ENCODE data around the gene NLRP13.

Gene NLRP13, protein sequence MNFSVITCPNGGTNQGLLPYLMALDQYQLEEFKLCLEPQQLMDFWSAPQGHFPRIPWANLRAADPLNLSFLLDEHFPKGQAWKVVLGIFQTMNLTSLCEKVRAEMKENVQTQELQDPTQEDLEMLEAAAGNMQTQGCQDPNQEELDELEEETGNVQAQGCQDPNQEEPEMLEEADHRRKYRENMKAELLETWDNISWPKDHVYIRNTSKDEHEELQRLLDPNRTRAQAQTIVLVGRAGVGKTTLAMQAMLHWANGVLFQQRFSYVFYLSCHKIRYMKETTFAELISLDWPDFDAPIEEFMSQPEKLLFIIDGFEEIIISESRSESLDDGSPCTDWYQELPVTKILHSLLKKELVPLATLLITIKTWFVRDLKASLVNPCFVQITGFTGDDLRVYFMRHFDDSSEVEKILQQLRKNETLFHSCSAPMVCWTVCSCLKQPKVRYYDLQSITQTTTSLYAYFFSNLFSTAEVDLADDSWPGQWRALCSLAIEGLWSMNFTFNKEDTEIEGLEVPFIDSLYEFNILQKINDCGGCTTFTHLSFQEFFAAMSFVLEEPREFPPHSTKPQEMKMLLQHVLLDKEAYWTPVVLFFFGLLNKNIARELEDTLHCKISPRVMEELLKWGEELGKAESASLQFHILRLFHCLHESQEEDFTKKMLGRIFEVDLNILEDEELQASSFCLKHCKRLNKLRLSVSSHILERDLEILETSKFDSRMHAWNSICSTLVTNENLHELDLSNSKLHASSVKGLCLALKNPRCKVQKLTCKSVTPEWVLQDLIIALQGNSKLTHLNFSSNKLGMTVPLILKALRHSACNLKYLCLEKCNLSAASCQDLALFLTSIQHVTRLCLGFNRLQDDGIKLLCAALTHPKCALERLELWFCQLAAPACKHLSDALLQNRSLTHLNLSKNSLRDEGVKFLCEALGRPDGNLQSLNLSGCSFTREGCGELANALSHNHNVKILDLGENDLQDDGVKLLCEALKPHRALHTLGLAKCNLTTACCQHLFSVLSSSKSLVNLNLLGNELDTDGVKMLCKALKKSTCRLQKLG

GRCh38 chr19:55931936-55932386, at the start of gene NLRP13:
TSS of gene NLRP13 (minus strand) at chr19:55932336. CDS start at chr19:55932311, 25 bp downstream.
- H3K9me3 ChIP-seq (ENCODE audit: insufficient read depth, low read length), result no peaks in the 10 kb centered on the region
- H3K9ac ChIP-seq (ENCODE audit: insufficient read length, low read depth), result no peak within 1 kb of the TSS
- DNase-seq (ENCODE audit: low read depth, low spot score), result no peak
- H3K4me3 ChIP-seq (ENCODE audit: insufficient read length, low read depth), result no peak within 1 kb of the TSS
- H3K27me3 ChIP-seq (ENCODE audit: insufficient read depth, insufficient read length), result no peaks in the 10 kb centered on the region
- no peaks in the 10 kb centered on the region for H3K36me3 ChIP-seq (ENCODE audit: insufficient read depth, insufficient read length, low read length)
- H3K4me1 ChIP-seq (ENCODE audit: insufficient read depth, insufficient read length), result no peaks in the 10 kb centered on the region
- TF ChIP-seq YY1 (IDR thresholded peaks at IDR 0.05; ENCODE audit: insufficient read depth, insufficient read length) (no peak), ZNF274 (IDR thresholded peaks at IDR 0.05; ENCODE audit: low read depth, low read length) (no peak), SUZ12 (IDR thresholded peaks at IDR 0.05; ENCODE audit: extremely low read depth, insufficient read depth, insufficient read length) (no peak)

GRCh38 chr19:55980415-55980814, 48.3 kb upstream of the NLRP13 start:
- DNase-seq (ENCODE audit: low read depth, low spot score), result no peak
- Histone ChIP-seq H3K36me3 (ENCODE audit: insufficient read depth, insufficient read length, low read length) (no peaks in the 10 kb centered on the region), H3K4me1 (ENCODE audit: insufficient read depth, insufficient read length) (no peaks in the 10 kb centered on the region), H3K9me3 (ENCODE audit: insufficient read depth, low read length) (no peaks in the 10 kb centered on the region), H3K4me3 (ENCODE audit: insufficient read length, low read depth) (no peak overlapping the region), H3K9ac (ENCODE audit: insufficient read length, low read depth) (no peak overlapping the region), H3K27me3 (ENCODE audit: insufficient read depth, insufficient read length) (no peaks in the 10 kb centered on the region)
- TF ChIP-seq ZNF274 (IDR thresholded peaks at IDR 0.05; ENCODE audit: low read depth, low read length) (no peak), SUZ12 (IDR thresholded peaks at IDR 0.05; ENCODE audit: extremely low read depth, insufficient read depth, insufficient read length) (no peak), YY1 (IDR thresholded peaks at IDR 0.05; ENCODE audit: insufficient read depth, insufficient read length) (no peak)

- no peak overlapping the region for H3K9ac ChIP-seq (ENCODE audit: insufficient read length, low read depth)
- H3K4me1 ChIP-seq (ENCODE audit: insufficient read depth, insufficient read length), result no peaks in the 10 kb centered on the region
- no peaks in the 10 kb centered on the region for H3K27me3 ChIP-seq (ENCODE audit: insufficient read depth, insufficient read length)
- H3K36me3 ChIP-seq (ENCODE audit: insufficient read depth, insufficient read length, low read length), result no peaks in the 10 kb centered on the region
- H3K4me3 ChIP-seq (ENCODE audit: insufficient read length, low read depth), result no peak overlapping the region
- no peak for TF ChIP-seq ZNF274 (IDR thresholded peaks at IDR 0.05; ENCODE audit: low read depth, low read length)
- no peak for TF ChIP-seq SUZ12 (IDR thresholded peaks at IDR 0.05; ENCODE audit: extremely low read depth, insufficient read depth, insufficient read length)
- no peak for TF ChIP-seq YY1 (IDR thresholded peaks at IDR 0.05; ENCODE audit: insufficient read depth, insufficient read length)
- H3K9me3 ChIP-seq (ENCODE audit: insufficient read depth, low read length), result peaks cover 20% of the 10 kb centered on the region
- no peak for DNase-seq (ENCODE audit: low read depth, low spot score)
These were observed 41.8 kb upstream of the NLRP13 start for GRCh38 chr19:55973982-55974381.

DNA sequence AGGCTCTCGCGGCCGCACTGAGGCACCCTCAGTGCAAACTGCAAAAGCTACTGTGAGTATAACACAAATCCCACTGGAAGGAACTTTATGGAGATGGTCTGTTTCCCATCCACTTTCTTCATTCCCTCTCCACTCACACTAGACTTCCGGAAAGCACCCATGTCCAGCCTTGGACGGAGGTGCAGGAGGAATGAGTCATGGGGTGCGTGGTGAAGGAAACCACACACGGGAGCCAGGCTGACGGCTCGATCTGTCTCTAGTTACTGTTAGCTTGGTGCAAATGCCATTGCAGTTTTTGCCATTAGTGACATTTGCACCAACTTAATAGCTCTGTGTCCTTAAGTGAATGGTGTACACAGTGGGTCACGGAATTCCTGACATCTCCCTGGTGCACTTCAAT, 30.1 kb upstream of the NLRP13 start:
- no peaks in the 10 kb centered on the region for H3K9me3 ChIP-seq (ENCODE audit: insufficient read depth, low read length)
- H3K9ac ChIP-seq (ENCODE audit: insufficient read length, low read depth), result no peak overlapping the region
- H3K27me3 ChIP-seq (ENCODE audit: insufficient read depth, insufficient read length), result no peaks in the 10 kb centered on the region
- H3K4me3 ChIP-seq (ENCODE audit: insufficient read length, low read depth), result no peak overlapping the region
- no peak for TF ChIP-seq ZNF274 (IDR thresholded peaks at IDR 0.05; ENCODE audit: low read depth, low read length)
- no peak for TF ChIP-seq YY1 (IDR thresholded peaks at IDR 0.05; ENCODE audit: insufficient read depth, insufficient read length)
- no peak for DNase-seq (ENCODE audit: low read depth, low spot score)
- H3K4me1 ChIP-seq (ENCODE audit: insufficient read depth, insufficient read length), result no peaks in the 10 kb centered on the region
- no peaks in the 10 kb centered on the region for H3K36me3 ChIP-seq (ENCODE audit: insufficient read depth, insufficient read length, low read length)

DNA sequence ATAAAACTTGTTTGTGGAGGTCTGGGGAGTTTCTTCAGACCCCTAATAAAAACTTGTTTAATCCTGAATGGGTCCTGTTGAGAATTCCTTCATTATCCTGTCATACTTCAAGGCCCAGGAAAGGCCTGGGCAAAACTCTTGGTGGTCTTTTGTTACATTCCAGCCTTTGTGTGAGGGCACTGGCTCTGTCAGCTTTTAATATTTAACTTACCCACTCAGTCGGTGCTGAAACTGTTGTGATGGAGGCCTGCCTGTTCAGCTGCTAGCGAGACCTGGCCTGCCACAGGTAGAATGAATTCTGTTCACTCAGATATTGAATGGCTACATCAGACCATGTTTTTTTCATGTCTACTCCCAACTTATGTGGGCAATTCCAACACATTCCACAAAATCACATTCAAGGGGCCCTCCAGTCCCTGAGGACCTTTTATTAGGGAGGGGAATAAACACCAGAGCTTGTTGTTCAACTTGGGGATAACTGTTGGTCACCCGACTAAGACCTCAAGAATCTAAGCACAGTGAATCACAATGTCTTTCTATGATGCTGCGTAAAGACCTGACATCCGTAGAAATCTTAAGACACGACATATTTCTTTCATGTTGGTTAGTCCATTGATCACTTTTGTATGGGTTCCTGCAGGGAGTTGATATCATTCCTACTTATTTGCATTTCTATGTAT, 28.0 kb upstream of the NLRP13 start:
- no peaks in the 10 kb centered on the region for H3K9me3 ChIP-seq (ENCODE audit: insufficient read depth, low read length)
- H3K27me3 ChIP-seq (ENCODE audit: insufficient read depth, insufficient read length), result no peaks in the 10 kb centered on the region
- H3K9ac ChIP-seq (ENCODE audit: insufficient read length, low read depth), result no peak overlapping the region
- no peak for TF ChIP-seq ZNF274 (IDR thresholded peaks at IDR 0.05; ENCODE audit: low read depth, low read length)
- no peak for TF ChIP-seq YY1 (IDR thresholded peaks at IDR 0.05; ENCODE audit: insufficient read depth, insufficient read length)
- no peak overlapping the region for H3K4me3 ChIP-seq (ENCODE audit: insufficient read length, low read depth)
- H3K36me3 ChIP-seq (ENCODE audit: insufficient read depth, insufficient read length, low read length), result no peaks in the 10 kb centered on the region
- DNase-seq (ENCODE audit: low read depth, low spot score), result no peak
- H3K4me1 ChIP-seq (ENCODE audit: insufficient read depth, insufficient read length), result no peaks in the 10 kb centered on the region

DNA sequence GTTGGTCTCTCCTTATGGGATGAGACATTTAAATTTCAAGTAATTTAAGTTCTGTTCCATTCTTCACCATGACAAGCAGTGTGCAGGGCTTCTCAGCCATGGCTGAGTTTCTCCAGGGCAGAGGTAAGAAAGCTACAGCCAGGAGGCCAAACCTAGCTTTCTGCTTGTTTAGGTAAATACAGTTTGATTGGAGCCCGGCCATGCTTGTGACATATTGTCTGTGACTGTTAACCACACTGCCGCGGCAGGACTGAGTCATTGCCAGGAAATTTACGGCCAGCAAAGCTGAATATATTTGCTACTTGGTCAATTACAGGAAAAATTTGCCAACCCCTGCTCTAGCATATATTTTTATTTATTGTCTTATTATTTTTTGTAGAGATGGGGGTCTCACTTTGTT, 26.2 kb upstream of the NLRP13 start:
- TF ChIP-seq SUZ12 (IDR thresholded peaks at IDR 0.05; ENCODE audit: extremely low read depth, insufficient read depth, insufficient read length) (no peak), YY1 (IDR thresholded peaks at IDR 0.05; ENCODE audit: insufficient read depth, insufficient read length) (no peak), ZNF274 (IDR thresholded peaks at IDR 0.05; ENCODE audit: low read depth, low read length) (no peak)
- no peak overlapping the region for H3K9ac ChIP-seq (ENCODE audit: insufficient read length, low read depth)
- no peak overlapping the region for H3K4me3 ChIP-seq (ENCODE audit: insufficient read length, low read depth)
- no peak for DNase-seq (ENCODE audit: low read depth, low spot score)
- no peaks in the 10 kb centered on the region for H3K4me1 ChIP-seq (ENCODE audit: insufficient read depth, insufficient read length)
- no peaks in the 10 kb centered on the region for H3K9me3 ChIP-seq (ENCODE audit: insufficient read depth, low read length)
- no peaks in the 10 kb centered on the region for H3K36me3 ChIP-seq (ENCODE audit: insufficient read depth, insufficient read length, low read length)
- no peaks in the 10 kb centered on the region for H3K27me3 ChIP-seq (ENCODE audit: insufficient read depth, insufficient read length)

Measured in NT2/D1 (cell line).